Ovary (tissue), 9 donors: ENCODE results near the gene PHACTR3. TPM values are rescaled to one million over a fixed set of nuclear protein-coding genes. Genes with fewer than 3 reads are reported as not detected.
A peak's percentile ranks its signal among the peaks of the same experiment; 100 is the strongest.

Experiments used
- DNase-seq, 5 donors: peaks; one replicate each; pipeline ENCODE4 v3.0.0-alpha.2; 2019 to 2020
- H3K27ac ChIP-seq, 2 donors: fragments of 200-600 bp; one replicate each; pipeline versions ENCODE4 v1.5.1 to v1.8.0; 2019 to 2022
- H3K27me3 ChIP-seq: fragments of 200-600 bp; one replicate; pipeline ENCODE4 v1.8.0; 2022
- H3K36me3 ChIP-seq: fragments of 200-600 bp; sonication (generic); one replicate; pipeline ENCODE4 v1.5.1; 2019
- H3K4me1 ChIP-seq: one replicate; pipeline ENCODE4 v1.8.1; 2013; ENCODE audit warnings: mild to moderate bottlenecking, moderate library complexity; ENCODE audit not compliant: insufficient read depth
- H3K4me3 ChIP-seq: fragments of 200-600 bp; sonication (generic); one replicate; pipeline ENCODE4 v1.5.1; 2017
- H3K9me3 ChIP-seq, 2 donors: fragments of 200-600 bp in 1 of 2; sonication (generic) in 1 of 2; one replicate each; pipeline versions ENCODE4 v1.5.1 to v1.8.1; 2013 to 2019; ENCODE audit warnings: mild to moderate bottlenecking in 1 of 2, moderate library complexity in 1 of 2
- CTCF ChIP-seq, 3 donors: fragments of 450-650 bp in 2 of 3; fragments of 200-600 bp in 1 of 3; IDR thresholded peaks; one replicate each; pipeline versions ENCODE4 v1.5.1 to v1.8.0; 2016 to 2022; ENCODE audit warnings: antibody characterized with exemption in 3 of 3, mild to moderate bottlenecking in 1 of 3
- EP300 ChIP-seq: sonication (generic); formaldehyde crosslinking; IDR thresholded peaks from one replicate; pipeline ENCODE4 v1.6.1; 2017; ENCODE audit warnings: antibody characterized with exemption
- POLR2A ChIP-seq: fragments of 450-650 bp; IDR thresholded peaks from one replicate; pipeline ENCODE4 v1.6.1; 2017; ENCODE audit warnings: antibody characterized with exemption, mild to moderate bottlenecking, moderate library complexity
- WGBS, 3 donors: extraction: QIAGEN DNeasy Blood & Tissue Kit in 1 of 3; methylation state at CpG; one replicate each; pipeline versions ENCODE4 v1.1.5 to v1.1.7; 2013 to 2017; 5-methylcytosine and 5-hydroxymethylcytosine counted together
- intact Hi-C, 4 donors: fragments of 100-400 bp; cut with DNase I; formaldehyde crosslinking; loops; one replicate each; pipeline versions ENCODE4 v1.11.0 to v1.15.1; 2022 to 2023
- polyA plus RNA-seq, 2 donors: library from polyadenylated mRNA; stranded (reverse); fragments of 200-250 nt in 1 of 2; fragments of 350-450 nt in 1 of 2; fragmentation: Illumina TruSeq in 1 of 2; extraction: RNeasy Lipid Tissue Mini Kit (QIAGEN cat#74804) in 1 of 2; gene quantifications; one replicate each; pipeline ENCODE4 v1.2.3, GENCODE V29; 2013 to 2014
- total RNA-seq, 7 donors: library from RNA; depleted of rRNA in 2 of 7; stranded (reverse); fragments of >200 nt in 2 of 7; fragmentation: NEBNext Ultra II Directional in 3 of 7; extraction: Animal tissue kit (Norgen Biotek cat#: 25700) in 3 of 7; gene quantifications; one replicate each; pipeline versions ENCODE4 v1.1.0 to v1.2.4, GENCODE V29; 2016 to 2023
- donor health status: DM: no; HTN: no; CAD: no; lungs with moderate emphysema.
- donor health status: DM: no; HTN: no; CAD: no.
- donor health status: Bipolar disorder and iron deficiency.
- donor health status: DM: yes; HTN: yes; CAD: no.
- donor health status: DM: no; HTN: no; CAD: no.
- donor health status: DM: yes; HTN: yes; CAD: no.

PHACTR3 gene
- total and polyA plus RNA-seq, 9 donors = 5.7 to 19.0 (median 9.1) TPM

DNA sequence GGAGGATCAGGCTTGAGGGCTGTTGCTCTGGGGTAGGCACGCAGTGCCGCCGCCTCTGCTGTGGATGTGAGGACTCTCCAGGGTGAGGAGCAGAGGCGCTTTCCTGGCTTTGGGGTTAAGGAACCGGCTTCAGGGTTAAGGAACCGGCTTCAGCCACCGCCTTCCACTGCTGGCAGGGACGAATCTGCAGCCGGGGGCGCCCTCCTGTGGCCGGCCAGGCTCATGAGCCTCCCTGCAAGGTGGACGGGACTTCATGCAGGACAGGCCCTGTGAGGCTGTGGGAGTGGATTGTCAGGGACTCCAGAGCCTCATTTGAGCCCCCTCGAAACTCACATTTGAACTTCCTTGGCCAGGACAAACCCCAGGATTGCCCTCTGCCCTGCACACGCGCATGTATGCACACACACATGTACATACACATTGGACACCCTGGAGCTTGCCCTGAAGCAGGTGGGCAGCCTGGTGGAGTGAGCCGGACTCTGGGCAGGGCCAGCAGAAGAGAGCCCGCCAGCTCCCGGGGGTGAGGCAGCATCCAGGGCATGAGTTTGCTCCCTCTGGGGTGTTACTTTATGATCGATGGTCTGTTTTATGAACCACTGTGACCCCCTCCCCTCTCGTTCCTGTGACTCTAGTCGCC, 146.9 kb downstream of the PHACTR3 start:
- intact Hi-C loops = loop anchor here (1.0 to 10.0 kb wide), 3 partner anchors 176 to 186 kb away; no protein-coding TSS in a partner anchor
- 35 to 40% (median 36%) methylated on average over 21 of the region's 21 CpGs for WGBS, 3 donors
- peaks cover 5% of the 10 kb centered on the region for H3K4me1 ChIP-seq
- no peaks in the 10 kb centered on the region for H3K36me3 ChIP-seq
- H3K27ac ChIP-seq = no peak overlapping the region
- TF ChIP-seq EP300 (no peak), POLR2A (no peak), CTCF (IDR thresholded peaks at IDR 0.05) (peak in 2 of 3 donors; percentile 44 to 71)
- no peaks in the 10 kb centered on the region for H3K9me3 ChIP-seq
- H3K27me3 ChIP-seq = no peaks in the 10 kb centered on the region
- DNase-seq = peak; percentile 44 to 80 (median 70)
- H3K4me3 ChIP-seq = no peak overlapping the region

GRCh38 chr20:59752101-59752586, 147.8 kb downstream of the PHACTR3 start:
- Histone ChIP-seq H3K9me3 (no peaks in the 10 kb centered on the region), H3K36me3 (no peaks in the 10 kb centered on the region), H3K27ac (no peak overlapping the region), H3K4me3 (no peak overlapping the region), H3K4me1 (peaks cover 5% of the 10 kb centered on the region), H3K27me3 (no peaks in the 10 kb centered on the region)
- no peak for TF ChIP-seq EP300
- no peak for TF ChIP-seq CTCF (IDR thresholded peaks at IDR 0.05)
- TF ChIP-seq POLR2A = no peak
- intact Hi-C loops = loop anchor here in 3 of 4 donors (10.0 kb wide), 2 partner anchors 177 to 187 kb away; no protein-coding TSS in a partner anchor
- 56 to 67% (median 65%) methylated on average over 17 of the region's 17 CpGs for WGBS, 3 donors
- DNase-seq = no peak

DNA sequence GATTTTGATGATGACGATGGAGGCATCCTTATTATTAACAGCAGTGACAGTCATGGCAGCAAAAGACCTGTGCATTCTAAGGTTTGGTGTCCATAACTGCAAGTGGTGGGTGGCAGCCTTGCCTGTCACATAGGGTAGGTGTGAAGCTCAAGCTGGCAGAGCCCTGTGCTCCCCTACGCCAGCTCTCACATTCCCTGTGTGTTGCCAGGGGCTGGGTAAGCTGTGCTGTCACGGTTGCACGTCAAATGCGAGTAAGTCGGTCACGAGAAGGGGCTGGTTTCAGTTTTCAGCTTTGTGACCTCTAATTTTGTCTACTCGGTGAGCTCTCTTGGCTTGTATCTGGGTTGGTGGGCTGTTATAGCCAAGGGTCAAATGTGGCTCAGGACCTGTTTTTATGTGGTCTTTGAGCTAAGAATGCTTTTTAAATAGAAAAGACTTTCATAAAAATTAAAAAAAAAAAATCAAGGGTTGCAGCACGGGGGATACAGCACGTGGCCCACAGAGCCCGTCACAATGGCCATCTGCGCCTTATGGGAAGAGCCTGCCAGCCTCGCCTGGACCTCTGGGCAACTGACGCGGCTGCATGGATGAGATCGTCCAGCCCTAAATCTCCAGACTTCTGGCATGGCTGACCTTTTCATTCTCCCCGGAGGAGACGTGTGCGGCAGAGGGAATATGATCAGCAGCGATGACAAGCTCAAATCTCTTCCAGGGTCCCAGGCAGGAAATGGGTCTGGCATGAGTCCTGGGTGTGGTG, 148.5 kb downstream of the PHACTR3 start:
- no peaks in the 10 kb centered on the region for H3K9me3 ChIP-seq
- H3K27me3 ChIP-seq = no peaks in the 10 kb centered on the region
- intact Hi-C loops = loop anchor here in 3 of 4 donors (10.0 kb wide), 2 partner anchors 178 to 188 kb away; no protein-coding TSS in a partner anchor
- no peaks in the 10 kb centered on the region for H3K36me3 ChIP-seq
- no peak overlapping the region for H3K4me3 ChIP-seq
- no peak for DNase-seq
- TF ChIP-seq POLR2A (no peak), EP300 (no peak), CTCF (IDR thresholded peaks at IDR 0.05) (no peak)
- no peak overlapping the region for H3K27ac ChIP-seq
- 72 to 82% (median 79%) methylated on average over 20 of the region's 20 CpGs for WGBS, 3 donors
- peaks cover 5% of the 10 kb centered on the region for H3K4me1 ChIP-seq

- no peak for DNase-seq
- no peak for TF ChIP-seq EP300
- TF ChIP-seq CTCF (IDR thresholded peaks at IDR 0.05) = no peak
- TF ChIP-seq POLR2A = no peak
- Histone ChIP-seq H3K27me3 (no peaks in the 10 kb centered on the region), H3K9me3 (no peaks in the 10 kb centered on the region), H3K36me3 (no peaks in the 10 kb centered on the region), H3K4me1 (peaks cover 3% of the 10 kb centered on the region), H3K4me3 (no peak overlapping the region), H3K27ac (no peak overlapping the region)
- WGBS, 3 donors = 70 to 81% (median 71%) methylated on average over 10 of the region's 10 CpGs
- intact Hi-C loops = loop anchor here in 3 of 4 donors (10.0 kb wide), 2 partner anchors 179 to 189 kb away; no protein-coding TSS in a partner anchor
These were observed 149.5 kb downstream of the PHACTR3 start for GRCh38 chr20:59753836-59754235.
